GM12875 (cell line): Measurements from ENCODE around the gene STPG3.

Experiments used
- H3K4me3 ChIP-seq: one replicate; pipeline ENCODE4 v1.5.1; 2011; ENCODE audit warnings: low read depth, low read length, control low read depth
- CTCF ChIP-seq: IDR thresholded peaks from 2 replicates; pipeline ENCODE4 v1.5.1; 2011; ENCODE audit warnings: low read depth, mild to moderate bottlenecking, control low read depth, inconsistent platforms, low read length, moderate library complexity, borderline replicate concordance; ENCODE audit not compliant: insufficient read depth

Gene STPG3

GRCh38 chr9:137268538-137269201 is 17.6 kb downstream of the STPG3 start:
- peak overlapping the region; percentile 21 for H3K4me3 ChIP-seq
- TF ChIP-seq CTCF, result no peak

- TF ChIP-seq CTCF, result no peak
- peak overlapping the region; percentile 21 for H3K4me3 ChIP-seq
Observed at GRCh38 chr9:137269231-137269772, 18.2 kb downstream of the STPG3 start.

DNA sequence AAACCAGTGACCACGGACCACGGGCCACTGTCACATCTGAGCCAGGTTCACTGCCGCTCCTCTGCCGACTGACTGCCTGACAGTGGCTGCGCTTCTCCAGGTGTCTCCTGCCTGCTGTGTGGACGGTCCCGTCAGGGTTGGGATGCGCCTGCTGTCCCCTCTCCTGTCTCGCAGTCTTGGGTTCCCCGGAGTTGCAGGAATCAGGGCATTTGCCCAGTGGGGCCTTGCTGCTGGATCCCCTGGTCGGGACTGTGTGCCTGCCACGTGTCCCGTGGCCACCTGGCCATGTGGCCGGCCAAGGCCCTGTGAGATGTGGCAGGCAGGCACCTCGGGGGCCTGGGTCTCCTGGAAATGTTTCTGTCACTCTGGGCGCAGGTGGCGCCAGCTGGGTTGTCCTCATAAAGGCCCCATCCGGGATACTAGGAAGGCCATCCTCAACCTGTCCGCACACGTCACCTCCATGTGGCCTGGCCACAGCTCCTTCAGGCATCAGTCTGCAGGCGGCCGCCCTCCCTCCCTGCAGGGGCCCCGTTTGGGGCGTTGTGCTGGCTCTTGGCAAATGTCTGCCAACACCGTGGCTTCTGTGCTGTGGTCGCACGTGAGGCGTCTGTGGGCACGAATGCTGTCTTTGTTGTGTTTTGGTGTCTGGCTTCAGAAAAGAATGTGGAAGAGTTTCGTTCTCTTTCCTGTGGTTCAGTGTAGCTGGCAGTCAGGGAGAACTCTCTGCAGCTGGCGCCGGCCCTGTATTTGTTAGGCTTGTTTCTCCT is 20.0 kb downstream of the STPG3 start:
- H3K4me3 ChIP-seq, result no peak overlapping the region
- no peak for TF ChIP-seq CTCF

DNA sequence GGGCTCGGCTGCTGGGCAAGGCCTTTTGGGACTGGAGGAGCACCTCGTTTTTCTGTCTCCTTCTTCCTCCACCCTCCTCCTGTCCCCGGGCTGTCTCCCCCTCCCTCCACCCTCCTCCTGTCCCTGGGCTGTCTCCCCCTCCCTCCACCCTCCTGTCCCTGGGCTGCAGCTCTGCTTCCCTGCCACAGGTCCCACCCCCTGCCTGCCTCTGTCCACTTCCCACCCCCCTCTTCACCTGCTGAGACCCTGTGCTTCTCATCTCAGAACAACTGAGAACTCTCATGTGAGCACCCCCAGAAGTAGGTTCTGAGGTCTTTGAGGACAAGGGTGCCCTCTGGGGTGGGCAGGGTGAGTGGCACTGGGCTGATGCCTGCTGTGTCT is 20.6 kb downstream of the STPG3 start:
- no peak for TF ChIP-seq CTCF
- H3K4me3 ChIP-seq, result no peak overlapping the region

GRCh38 chr9:137272241-137273094 is 21.4 kb downstream of the STPG3 start:
- no peak overlapping the region for H3K4me3 ChIP-seq
- no peak for TF ChIP-seq CTCF

DNA sequence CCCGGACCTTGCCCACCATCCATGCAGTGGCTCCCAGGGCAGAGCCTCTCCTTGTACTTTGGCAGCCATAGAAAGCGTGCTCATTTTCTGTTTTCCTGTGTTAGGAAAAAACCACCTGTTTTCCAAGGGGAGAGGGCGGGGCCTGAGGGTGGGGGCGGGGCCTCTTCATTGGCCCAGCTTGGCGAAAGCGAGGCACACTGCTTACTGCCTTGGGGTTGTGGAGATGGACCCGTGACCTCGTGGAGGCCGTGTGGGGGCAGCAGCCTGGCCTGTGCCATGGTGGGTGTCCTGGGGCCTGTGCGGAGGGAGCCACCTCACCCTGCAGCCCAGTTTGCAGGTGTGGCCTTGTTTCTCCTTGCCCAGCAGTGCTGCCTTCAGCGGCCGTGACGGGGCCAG is 22.0 kb downstream of the STPG3 start:
- no peak for TF ChIP-seq CTCF

More for the DNA sequence above, 22.0 kb downstream of the STPG3 start:
- no peak overlapping the region for H3K4me3 ChIP-seq
